Cardiac ventricle fibroblast (primary cell): ENCODE measurements around the gene ARL16. TPM values are rescaled to one million over a fixed set of nuclear protein-coding genes. Genes with fewer than 3 reads are reported as not detected.

Experiments used
- total RNA-seq: library from RNA; depleted of rRNA; stranded (reverse); fragments of >200 nt; gene quantifications from 2 replicates; pipeline ENCODE4 v1.2.3, GENCODE V29; 2015

The ARL16 gene
- total RNA-seq, result 23.2 and 26.5 TPM in 2 replicates

GRCh38 chr17:81683584-81684441 lies at the start of gene ARL16, which contains the start of gene HGS:
TSS of gene ARL16 (minus strand) at chr17:81683797. CDS start at chr17:81683753, 44 bp downstream.
TSS of gene HGS (plus strand) at chr17:81684011. CDS start at chr17:81684067, 56 bp downstream.

GRCh38 chr17:81711814-81712467 lies 28.3 kb upstream of the ARL16 start, which contains the start of gene SLC25A10:
TSS of gene SLC25A10 (plus strand) at chr17:81712284. CDS start at chr17:81712427, 143 bp downstream.

GRCh38 chr17:81702934-81703746 lies 19.5 kb upstream of the ARL16 start, which contains the start of gene MRPL12:
TSS of gene MRPL12 (plus strand) at chr17:81703367. CDS start at chr17:81703502, 135 bp downstream.

GRCh38 chr17:81666342-81667191 lies 17.0 kb downstream of the ARL16 start, which contains the start of the genes CCDC137 and OXLD1:
TSS of gene CCDC137 (plus strand) at chr17:81666737. CDS start at chr17:81666767, 30 bp downstream.
TSS of gene OXLD1 (minus strand) at chr17:81666605. CDS start at chr17:81666577, 28 bp downstream.

GRCh38 chr17:81656118-81656743 lies 27.4 kb downstream of the ARL16 start, which contains the start of gene PDE6G:
TSS of gene PDE6G (minus strand) at chr17:81656542. CDS start at chr17:81653305, 3,237 bp downstream.

GRCh38 chr17:81636505-81637288 lies 46.9 kb downstream of the ARL16 start, which contains the start of the genes NPLOC4 and TSPAN10:
TSS of gene NPLOC4 (minus strand) at chr17:81637112. CDS start at chr17:81636930, 182 bp downstream.
TSS of gene TSPAN10 (plus strand) at chr17:81637196. CDS start at chr17:81642413, 5,217 bp downstream.

Other genes starting within 250 kb of the ARL16 start
- 4,782 and 5,091 TPM in 2 replicates for gene ACTG1, start 171.0 kb downstream of the ARL16 start, total RNA-seq
- gene FSCN2, start 155.4 kb downstream of the ARL16 start, total RNA-seq, result 0.25 and 1.1 TPM in 2 replicates
- 27.2 and 29.4 TPM in 2 replicates for gene FAAP100, start 131.4 kb downstream of the ARL16 start, total RNA-seq
- gene NPLOC4, start 46.7 kb downstream of the ARL16 start, total RNA-seq, result 33.5 and 42.5 TPM in 2 replicates
- 0.75 and 1.1 TPM in 2 replicates for gene TSPAN10, start 46.6 kb downstream of the ARL16 start, total RNA-seq
- gene PDE6G, start 27.3 kb downstream of the ARL16 start, total RNA-seq, result 0.98 TPM in 1 of 2 replicates, not detected in the other
- 33.4 and 34.4 TPM in 2 replicates for gene OXLD1, start 17.2 kb downstream of the ARL16 start, total RNA-seq
- gene CCDC137, start 17.1 kb downstream of the ARL16 start, total RNA-seq, result 6.7 and 7.5 TPM in 2 replicates
- 62.0 and 64.1 TPM in 2 replicates for gene HGS, start 214 bp upstream of the ARL16 start, total RNA-seq
- 52.2 and 52.5 TPM in 2 replicates for gene MRPL12, start 19.6 kb upstream of the ARL16 start, total RNA-seq
- 4.2 and 5.9 TPM in 2 replicates for gene SLC25A10, start 28.5 kb upstream of the ARL16 start, total RNA-seq
- gene GCGR, start 120.4 kb upstream of the ARL16 start, total RNA-seq, result not detected in 2 replicates
- 82.7 and 89.0 TPM in 2 replicates for gene MCRIP1, start 149.5 kb upstream of the ARL16 start, total RNA-seq
- gene PPP1R27, start 151.3 kb upstream of the ARL16 start, total RNA-seq, result not detected in 2 replicates
- 2,196 and 3,205 TPM in 2 replicates for gene P4HB, start 176.7 kb upstream of the ARL16 start, total RNA-seq
- 156 and 187 TPM in 2 replicates for gene ARHGDIA, start 187.5 kb upstream of the ARL16 start, total RNA-seq
- gene ALYREF, start 207.8 kb upstream of the ARL16 start, total RNA-seq, result 50.2 and 68.7 TPM in 2 replicates
- gene ANAPC11, start 207.9 kb upstream of the ARL16 start, total RNA-seq, result 130 and 178 TPM in 2 replicates
- gene NPB, start 218.4 kb upstream of the ARL16 start, total RNA-seq, result 0.62 and 1.8 TPM in 2 replicates
- gene PCYT2, start 227.6 kb upstream of the ARL16 start, total RNA-seq, result 25.5 and 40.9 TPM in 2 replicates
- gene SIRT7, start 234.4 kb upstream of the ARL16 start, total RNA-seq, result 7.7 and 8.5 TPM in 2 replicates
- gene MAFG, start 243.9 kb upstream of the ARL16 start, total RNA-seq, result 15.5 and 17.4 TPM in 2 replicates